ENCODE data around the gene PCDHB10. TPM values are rescaled to one million over a fixed set of nuclear protein-coding genes. Genes with fewer than 3 reads are reported as not detected.
"Not testable (repeated sequence)": the region's sequence is repeated elsewhere in the genome, so short reads cannot be mapped to it uniquely, and the experiment has no call there.

Gene PCDHB10
- polyA plus RNA-seq (2013, experiment 1 of 4): 6.8 TPM
- 7.9 TPM for polyA plus RNA-seq (2013, experiment 2 of 4)
- polyA plus RNA-seq (2013, experiment 3 of 4): 6.4 TPM
- polyA plus RNA-seq (2013, experiment 4 of 4): 8.9 TPM

DNA sequence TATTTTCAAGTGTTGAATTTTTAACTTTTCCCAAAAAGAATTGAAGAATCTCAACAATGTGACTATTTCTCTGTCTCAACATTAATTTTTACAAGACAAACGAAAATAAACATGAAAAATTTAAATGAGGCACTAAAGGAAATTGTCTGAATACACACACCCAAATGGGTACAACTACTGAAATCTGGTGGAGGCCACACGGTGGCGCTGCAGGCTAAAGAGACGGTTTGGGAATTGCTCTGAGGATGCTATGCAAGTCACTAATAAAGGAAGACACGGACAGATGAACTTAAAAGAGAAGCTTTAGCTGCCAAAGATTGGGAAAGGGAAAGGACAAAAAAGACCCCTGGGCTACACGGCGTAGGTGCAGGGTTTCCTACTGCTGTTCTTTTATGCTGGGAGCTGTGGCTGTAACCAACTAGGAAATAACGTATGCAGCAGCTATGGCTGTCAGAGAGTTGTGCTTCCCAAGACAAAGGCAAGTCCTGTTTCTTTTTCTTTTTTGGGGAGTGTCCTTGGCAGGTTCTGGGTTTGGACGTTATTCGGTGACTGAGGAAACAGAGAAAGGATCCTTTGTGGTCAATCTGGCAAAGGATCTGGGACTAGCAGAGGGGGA, at the start of gene PCDHB10:
TSS of gene PCDHB10 (plus strand) at position 244 of the 616 bp plus-strand sequence. CDS start at position 444, 200 bp downstream.
- Histone ChIP-seq H3K4me3 (ENCODE audit: insufficient read depth, low read depth, low read length) (peak within 1 kb of the TSS; percentile 16), H3K27ac (ENCODE audit: insufficient read depth, low read depth, low read length, poor library complexity, severe bottlenecking) (peak within 1 kb of the TSS; percentile 38)

DNA sequence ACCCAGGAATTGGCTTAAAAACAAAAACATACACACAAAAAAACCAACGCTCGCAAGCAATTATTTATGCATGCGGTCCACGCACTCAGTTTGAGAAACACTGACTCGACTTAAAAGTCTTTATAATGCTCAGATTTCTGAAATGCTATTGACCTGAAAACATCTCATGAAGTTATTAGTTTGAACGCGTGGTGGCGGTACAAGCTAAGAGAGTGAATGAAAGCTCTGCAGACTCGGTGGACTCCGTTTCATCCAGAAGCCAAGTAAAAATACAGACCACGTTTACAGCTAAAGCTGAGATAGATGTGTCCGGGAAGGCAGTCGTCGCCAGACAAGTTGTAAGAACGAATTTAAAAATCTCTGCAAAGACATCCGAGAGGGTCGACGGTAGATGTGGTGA, 42.3 kb upstream of the PCDHB10 start, which contains the start of gene PCDHB6:
TSS of gene PCDHB6 (plus strand) at position 246 of the 400 bp plus-strand sequence. CDS start 201 bp downstream, outside the sequence.
- H3K27me3 ChIP-seq (ENCODE audit: control insufficient read depth, insufficient read depth, low read length, poor library complexity, severe bottlenecking): no peaks in the 10 kb centered on the region
- peaks cover 4% of the 10 kb centered on the region for H3K36me3 ChIP-seq (ENCODE audit: control insufficient read depth, insufficient read depth, low read length)
- no peaks in the 10 kb centered on the region for H3K4me1 ChIP-seq (ENCODE audit: control insufficient read depth, insufficient read depth, low read length)
- H3K4me3 ChIP-seq (ENCODE audit: insufficient read depth, low read depth, low read length): no peak within 1 kb of the TSS
- no peaks in the 10 kb centered on the region for H3K9me3 ChIP-seq (ENCODE audit: control insufficient read depth, low read length)
- 90 to 93% methylated on average over 18 of the region's 18 CpGs for WGBS, 2 experiments
- no peak within 1 kb of the TSS for H3K27ac ChIP-seq (ENCODE audit: insufficient read depth, low read depth, low read length, poor library complexity, severe bottlenecking)

More for the DNA sequence above, at the start of gene PCDHB10:
- Histone ChIP-seq H3K36me3 (ENCODE audit: control insufficient read depth, insufficient read depth, low read length) (no peaks in the 10 kb centered on the region), H3K4me1 (ENCODE audit: control insufficient read depth, insufficient read depth, low read length) (no peaks in the 10 kb centered on the region), H3K27me3 (ENCODE audit: control insufficient read depth, insufficient read depth, low read length, poor library complexity, severe bottlenecking) (no peaks in the 10 kb centered on the region), H3K9me3 (ENCODE audit: control insufficient read depth, low read length) (no peaks in the 10 kb centered on the region)
- 16 to 18% methylated on average over 8 of the region's 10 CpGs for WGBS, 2 experiments

DNA sequence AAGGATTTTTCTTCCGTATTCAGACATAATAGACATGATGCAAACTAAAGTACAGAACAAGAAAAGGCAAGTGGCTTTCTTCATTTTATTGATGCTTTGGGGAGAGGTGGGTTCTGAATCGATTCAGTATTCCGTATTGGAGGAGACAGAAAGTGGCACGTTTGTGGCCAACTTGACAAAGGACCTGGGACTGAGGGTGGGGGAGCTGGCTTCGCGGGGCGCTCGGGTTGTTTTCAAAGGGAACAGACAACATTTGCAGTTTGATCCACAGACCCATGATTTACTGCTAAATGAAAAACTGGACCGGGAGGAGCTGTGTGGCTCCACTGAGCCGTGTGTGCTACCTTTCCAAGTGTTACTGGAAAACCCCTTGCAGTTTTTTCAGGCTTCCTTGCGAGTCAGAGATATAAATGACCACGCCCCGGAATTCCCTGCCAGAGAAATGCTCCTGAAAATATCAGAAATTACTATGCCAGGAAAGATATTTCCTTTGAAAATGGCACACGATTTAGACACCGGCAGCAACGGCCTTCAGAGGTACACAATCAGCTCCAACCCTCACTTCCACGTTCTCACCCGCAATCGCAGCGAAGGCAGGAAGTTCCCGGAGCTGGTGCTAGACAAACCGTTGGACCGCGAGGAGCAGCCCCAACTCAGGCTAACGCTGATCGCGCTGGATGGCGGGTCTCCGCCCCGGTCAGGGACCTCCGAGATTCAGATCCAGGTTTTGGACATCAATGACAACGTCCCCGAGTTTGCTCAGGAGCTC, 41.7 kb upstream of the PCDHB10 start:
- no peak overlapping the region for H3K4me3 ChIP-seq (ENCODE audit: insufficient read depth, low read depth, low read length)
- H3K9me3 ChIP-seq (ENCODE audit: control insufficient read depth, low read length): no peaks in the 10 kb centered on the region
- H3K36me3 ChIP-seq (ENCODE audit: control insufficient read depth, insufficient read depth, low read length): peaks cover 4% of the 10 kb centered on the region
- no peaks in the 10 kb centered on the region for H3K27me3 ChIP-seq (ENCODE audit: control insufficient read depth, insufficient read depth, low read length, poor library complexity, severe bottlenecking)
- 95 to 96% methylated on average over 33 of the region's 33 CpGs for WGBS, 2 experiments
- no peak overlapping the region for H3K27ac ChIP-seq (ENCODE audit: insufficient read depth, low read depth, low read length, poor library complexity, severe bottlenecking)
- H3K4me1 ChIP-seq (ENCODE audit: control insufficient read depth, insufficient read depth, low read length): no peaks in the 10 kb centered on the region

DNA sequence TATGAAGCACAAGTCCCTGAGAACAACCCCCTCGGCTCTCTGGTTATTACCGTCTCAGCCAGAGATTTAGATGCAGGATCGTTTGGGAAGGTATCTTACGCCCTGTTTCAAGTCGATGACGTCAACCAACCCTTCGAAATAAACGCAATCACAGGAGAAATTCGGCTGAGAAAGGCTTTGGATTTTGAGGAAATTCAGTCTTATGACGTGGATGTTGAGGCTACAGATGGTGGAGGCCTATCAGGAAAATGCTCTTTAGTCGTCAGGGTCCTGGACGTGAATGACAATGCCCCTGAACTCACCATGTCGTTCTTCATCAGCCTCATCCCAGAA, 41.2 kb upstream of the PCDHB10 start:
- 92 to 94% methylated on average over 13 of the region's 13 CpGs for WGBS, 2 experiments
- H3K9me3 ChIP-seq (ENCODE audit: control insufficient read depth, low read length): no peaks in the 10 kb centered on the region
- no peaks in the 10 kb centered on the region for H3K27me3 ChIP-seq (ENCODE audit: control insufficient read depth, insufficient read depth, low read length, poor library complexity, severe bottlenecking)
- no peak overlapping the region for H3K27ac ChIP-seq (ENCODE audit: insufficient read depth, low read depth, low read length, poor library complexity, severe bottlenecking)
- no peak overlapping the region for H3K4me3 ChIP-seq (ENCODE audit: insufficient read depth, low read depth, low read length)
- H3K4me1 ChIP-seq (ENCODE audit: control insufficient read depth, insufficient read depth, low read length): no peaks in the 10 kb centered on the region
- H3K36me3 ChIP-seq (ENCODE audit: control insufficient read depth, insufficient read depth, low read length): peaks cover 4% of the 10 kb centered on the region

DNA sequence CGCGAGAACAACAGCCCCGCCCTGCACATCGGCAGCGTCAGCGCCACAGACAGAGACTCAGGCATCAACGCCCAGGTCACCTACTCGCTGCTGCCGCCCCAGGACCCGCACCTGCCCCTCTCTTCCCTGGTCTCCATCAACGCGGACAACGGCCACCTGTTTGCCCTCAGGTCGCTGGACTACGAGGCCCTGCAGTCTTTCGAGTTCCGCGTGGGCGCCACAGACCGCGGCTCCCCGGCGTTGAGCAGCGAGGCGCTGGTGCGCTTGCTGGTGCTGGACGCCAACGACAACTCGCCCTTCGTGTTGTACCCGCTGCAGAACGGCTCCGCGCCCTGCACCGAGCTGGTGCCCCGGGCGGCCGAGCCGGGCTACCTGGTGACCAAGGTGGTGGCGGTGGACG, 40.5 kb upstream of the PCDHB10 start:
- H3K36me3 ChIP-seq (ENCODE audit: control insufficient read depth, insufficient read depth, low read length); H3K4me1 ChIP-seq (ENCODE audit: control insufficient read depth, insufficient read depth, low read length); H3K4me3 ChIP-seq (ENCODE audit: insufficient read depth, low read depth, low read length); H3K27ac ChIP-seq (ENCODE audit: insufficient read depth, low read depth, low read length, poor library complexity, severe bottlenecking); H3K9me3 ChIP-seq (ENCODE audit: control insufficient read depth, low read length); H3K27me3 ChIP-seq (ENCODE audit: control insufficient read depth, insufficient read depth, low read length, poor library complexity, severe bottlenecking): not testable (repeated sequence)
- WGBS, 2 experiments: 97 to 98% methylated on average over 27 to 33 of the region's 41 CpGs

DNA sequence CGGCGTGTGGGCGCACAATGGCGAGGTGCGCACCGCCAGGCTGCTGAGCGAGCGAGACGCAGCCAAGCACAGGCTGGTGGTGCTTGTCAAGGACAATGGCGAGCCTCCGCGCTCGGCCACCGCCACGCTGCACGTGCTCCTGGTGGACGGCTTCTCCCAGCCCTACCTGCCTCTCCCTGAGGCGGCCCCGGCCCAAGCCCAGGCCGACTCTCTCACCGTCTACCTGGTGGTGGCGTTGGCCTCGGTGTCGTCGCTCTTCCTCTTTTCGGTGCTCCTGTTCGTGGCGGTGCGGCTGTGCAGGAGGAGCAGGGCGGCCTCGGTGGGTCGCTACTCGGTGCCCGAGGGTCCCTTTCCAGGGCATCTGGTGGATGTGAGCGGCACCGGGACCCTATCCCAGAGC, 40.1 kb upstream of the PCDHB10 start:
- H3K36me3 ChIP-seq (ENCODE audit: control insufficient read depth, insufficient read depth, low read length); H3K27me3 ChIP-seq (ENCODE audit: control insufficient read depth, insufficient read depth, low read length, poor library complexity, severe bottlenecking); H3K27ac ChIP-seq (ENCODE audit: insufficient read depth, low read depth, low read length, poor library complexity, severe bottlenecking); H3K4me1 ChIP-seq (ENCODE audit: control insufficient read depth, insufficient read depth, low read length); H3K9me3 ChIP-seq (ENCODE audit: control insufficient read depth, low read length); H3K4me3 ChIP-seq (ENCODE audit: insufficient read depth, low read depth, low read length): not testable (repeated sequence)
- whole genome bisulfite sequencing, 2 experiments: 95% methylated on average over 36 of the region's 36 CpGs

DNA sequence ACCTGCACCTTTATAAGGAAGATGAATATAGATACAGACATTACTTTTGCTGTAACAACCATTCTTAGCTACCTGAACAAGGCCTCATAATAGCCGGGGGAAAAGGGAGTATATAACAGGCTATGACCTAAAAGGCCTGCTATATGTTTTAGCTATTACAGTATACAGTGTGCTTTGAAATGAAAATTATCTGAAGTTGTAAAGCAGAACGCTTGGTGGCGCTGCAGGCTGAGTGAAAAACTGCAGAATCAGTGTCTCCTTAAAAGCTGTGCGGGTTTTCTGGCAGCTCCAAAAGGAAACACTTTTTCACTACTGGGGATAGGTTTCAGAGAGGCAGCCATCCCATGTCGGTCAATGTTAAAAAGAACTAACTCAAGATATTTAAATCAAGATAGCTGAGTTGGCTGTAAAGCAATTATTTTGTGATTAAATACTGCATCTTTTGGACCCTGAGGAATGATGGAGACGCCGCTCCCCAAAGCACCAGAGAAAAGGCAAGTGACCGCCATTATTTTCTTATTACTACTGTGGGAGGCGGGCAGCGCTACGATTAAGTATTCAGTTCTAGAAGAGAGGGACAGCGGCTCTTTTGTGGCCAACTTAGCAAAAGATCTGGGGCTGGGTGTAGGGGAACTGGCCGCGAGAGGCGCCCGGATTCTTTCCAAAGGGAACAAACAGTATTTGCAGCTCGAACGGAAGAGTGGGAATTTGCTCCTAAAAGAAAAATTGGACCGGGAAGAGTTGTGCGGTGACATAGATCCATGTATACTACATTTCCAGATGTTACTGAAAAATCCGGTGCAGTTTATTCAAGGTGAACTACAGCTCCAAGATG, 36.4 kb upstream of the PCDHB10 start:
- Histone ChIP-seq H3K9me3 (ENCODE audit: control insufficient read depth, low read length) (no peaks in the 10 kb centered on the region), H3K27me3 (ENCODE audit: control insufficient read depth, insufficient read depth, low read length, poor library complexity, severe bottlenecking) (no peaks in the 10 kb centered on the region), H3K27ac (ENCODE audit: insufficient read depth, low read depth, low read length, poor library complexity, severe bottlenecking) (no peak overlapping the region), H3K4me3 (ENCODE audit: insufficient read depth, low read depth, low read length) (no peak overlapping the region), H3K36me3 (ENCODE audit: control insufficient read depth, insufficient read depth, low read length) (no peaks in the 10 kb centered on the region), H3K4me1 (ENCODE audit: control insufficient read depth, insufficient read depth, low read length) (no peaks in the 10 kb centered on the region)
- WGBS, 2 experiments: 85 to 87% methylated on average over 21 of the region's 21 CpGs

DNA sequence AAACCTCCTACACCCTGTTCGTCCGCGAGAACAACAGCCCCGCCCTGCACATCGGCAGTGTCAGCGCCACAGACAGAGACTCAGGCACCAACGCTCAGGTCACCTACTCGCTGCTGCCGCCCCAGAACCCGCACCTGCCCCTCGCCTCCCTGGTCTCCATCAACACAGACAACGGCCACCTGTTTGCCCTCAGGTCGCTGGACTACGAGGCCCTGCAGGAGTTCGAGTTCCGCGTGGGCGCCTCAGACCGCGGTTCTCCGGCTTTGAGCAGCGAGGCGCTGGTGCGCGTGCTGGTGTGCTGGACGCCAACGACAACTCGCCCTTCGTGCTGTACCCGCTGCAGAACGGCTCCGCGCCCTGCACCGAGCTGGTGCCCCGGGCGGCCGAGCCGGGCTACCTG, 34.8 kb upstream of the PCDHB10 start:
- not testable (repeated sequence) for H3K36me3 ChIP-seq (ENCODE audit: control insufficient read depth, insufficient read depth, low read length); H3K4me1 ChIP-seq (ENCODE audit: control insufficient read depth, insufficient read depth, low read length); H3K9me3 ChIP-seq (ENCODE audit: control insufficient read depth, low read length); H3K4me3 ChIP-seq (ENCODE audit: insufficient read depth, low read depth, low read length); H3K27me3 ChIP-seq (ENCODE audit: control insufficient read depth, insufficient read depth, low read length, poor library complexity, severe bottlenecking); H3K27ac ChIP-seq (ENCODE audit: insufficient read depth, low read depth, low read length, poor library complexity, severe bottlenecking)
- WGBS, 2 experiments: 94 to 97% methylated on average over 29 to 32 of the region's 38 CpGs

DNA sequence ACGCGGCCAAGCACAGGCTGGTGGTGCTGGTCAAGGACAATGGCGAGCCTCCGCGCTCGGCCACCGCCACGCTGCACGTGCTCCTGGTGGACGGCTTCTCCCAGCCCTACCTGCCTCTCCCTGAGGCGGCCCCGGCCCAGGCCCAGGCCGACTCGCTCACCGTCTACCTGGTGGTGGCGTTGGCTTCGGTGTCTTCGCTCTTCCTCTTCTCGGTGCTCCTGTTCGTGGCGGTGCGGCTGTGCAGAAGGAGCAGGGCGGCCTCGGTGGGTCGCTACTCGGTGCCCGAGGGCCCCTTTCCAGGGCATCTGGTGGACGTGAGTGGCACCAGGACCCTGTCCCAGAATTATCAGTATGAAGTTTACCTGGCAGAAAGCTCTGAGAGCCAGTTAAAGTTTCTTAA, 34.3 kb upstream of the PCDHB10 start:
- H3K4me3 ChIP-seq (ENCODE audit: insufficient read depth, low read depth, low read length); H3K4me1 ChIP-seq (ENCODE audit: control insufficient read depth, insufficient read depth, low read length); H3K27ac ChIP-seq (ENCODE audit: insufficient read depth, low read depth, low read length, poor library complexity, severe bottlenecking); H3K36me3 ChIP-seq (ENCODE audit: control insufficient read depth, insufficient read depth, low read length); H3K9me3 ChIP-seq (ENCODE audit: control insufficient read depth, low read length); H3K27me3 ChIP-seq (ENCODE audit: control insufficient read depth, insufficient read depth, low read length, poor library complexity, severe bottlenecking): not testable (repeated sequence)
- 94 to 95% methylated on average over 21 of the region's 28 CpGs for WGBS, 2 experiments

Data from ectodermal cell (in vitro differentiated cells).